Measurements from ENCODE around the gene POLR3GL. TPM values are rescaled to one million over a fixed set of nuclear protein-coding genes. Genes with fewer than 3 reads are reported as not detected.
"Not testable (repeated sequence)": the region's sequence is repeated elsewhere in the genome, so short reads cannot be mapped to it uniquely, and the experiment has no call there.

The POLR3GL gene
- total RNA-seq, 1 experiment from 2014 or later, result 10.6 TPM

- Histone ChIP-seq H4K20me1 (ENCODE audit: insufficient read depth) (no peaks in the 10 kb centered on the region; the same call in 1 of the 2 replicates), H3K27ac (peak overlapping the region; percentile 84), H3K4me1 (replicated peaks; ENCODE audit: insufficient read depth) (peaks cover 16% of the 10 kb centered on the region), H3F3A (ENCODE audit: insufficient read depth, low read depth) (peaks cover 22% of the 10 kb centered on the region; the same call in 1 of the 2 replicates), H2AFZ (peak overlapping the region; percentile 87), H3K27me3 (ENCODE audit: insufficient read depth, low read depth) (no peaks in the 10 kb centered on the region), H3K9me2 (ENCODE audit: insufficient read depth) (no peaks in the 10 kb centered on the region; the same call in 1 of the 2 replicates), H3K9me3 (ENCODE audit: insufficient read depth, low read depth) (no peaks in the 10 kb centered on the region), H3K36me3 (ENCODE audit: low read depth) (peaks cover 12% of the 10 kb centered on the region), H3K4me2 (peak overlapping the region; percentile 93), H3K4me3 (peak overlapping the region; percentile 97), H3K79me2 (ENCODE audit: low read depth) (peaks cover 28% of the 10 kb centered on the region)
- TF ChIP-seq EZH2 (IDR thresholded peaks at IDR 0.05; ENCODE audit: low read depth) (no peak), CTCF (conservative IDR thresholded peaks at IDR 0.05) (no peak)
- POLR2A ChIA-PET (ENCODE audit: unreplicated experiment), result interaction anchor here (0.5 to 1.1 kb wide), 7 partner anchors 9 to 79 kb away, joined by 3 to 14 read pairs (median 4); partner anchors contain the start of genes LIX1L, PEX11B and PIAS3
- no peak for DNase-seq
- intact Hi-C loops (cut with micrococcal nuclease; ENCODE audit: unreplicated experiment), result loop anchor here (5.0 kb wide), 1 partner anchor 109 kb away; no protein-coding TSS in a partner anchor
- CTCF ChIA-PET, result interaction anchor here (0.6 to 2.2 kb wide), 5 partner anchors 15 to 83 kb away, joined by 3 to 8 read pairs (median 3); partner anchors contain the start of gene NUDT17
- BruUV-seq (replicated peaks), result TSS peak; percentile 94
Measured at GRCh38 chr1:145927916-145928643, 36.4 kb upstream of the POLR3GL start.

- H3K27me3 ChIP-seq (ENCODE audit: insufficient read depth, low read depth); intact Hi-C loops (cut with micrococcal nuclease; ENCODE audit: unreplicated experiment); H3K4me2 ChIP-seq; H2AFZ ChIP-seq; H3K36me3 ChIP-seq (ENCODE audit: low read depth); POLR2A ChIA-PET (ENCODE audit: unreplicated experiment); DNase-seq; BruUV-seq (replicated peaks); H3K27ac ChIP-seq; H3K9me3 ChIP-seq (ENCODE audit: insufficient read depth, low read depth); H3K4me3 ChIP-seq; H3K9me2 ChIP-seq (ENCODE audit: insufficient read depth); H4K20me1 ChIP-seq (ENCODE audit: insufficient read depth); H3K4me1 ChIP-seq (replicated peaks; ENCODE audit: insufficient read depth): not testable (repeated sequence)
- CTCF ChIA-PET, result interaction anchor here (1.1 kb wide), 1 partner anchor 87 kb away, joined by 3 read pairs; the partner anchor contains the start of gene NUDT17
- peaks cover 16% of the 10 kb centered on the region; the same call in 1 of the 2 replicates for H3F3A ChIP-seq (ENCODE audit: insufficient read depth, low read depth)
- peaks cover 11% of the 10 kb centered on the region for H3K79me2 ChIP-seq (ENCODE audit: low read depth)
Measured at GRCh38 chr1:145932522-145933009, 31.9 kb upstream of the POLR3GL start.

GRCh38 chr1:145935708-145936107, 28.8 kb upstream of the POLR3GL start:
- no peaks in the 10 kb centered on the region for H3K27me3 ChIP-seq (ENCODE audit: insufficient read depth, low read depth)
- no peak overlapping the region for H3K27ac ChIP-seq
- no peaks in the 10 kb centered on the region for H3K9me3 ChIP-seq (ENCODE audit: insufficient read depth, low read depth)
- no peak overlapping the region for H3K4me2 ChIP-seq
- no peaks in the 10 kb centered on the region for H3K79me2 ChIP-seq (ENCODE audit: low read depth)
- ChIA-PET POLR2A (ENCODE audit: unreplicated experiment) (no interaction called here), CTCF (no interaction called here)
- no peaks in the 10 kb centered on the region for H3K36me3 ChIP-seq (ENCODE audit: low read depth)
- no TSS peak for BruUV-seq (replicated peaks)
- intact Hi-C loops (cut with micrococcal nuclease; ENCODE audit: unreplicated experiment), result no loop called here
- no peaks in the 10 kb centered on the region for H3K4me1 ChIP-seq (replicated peaks; ENCODE audit: insufficient read depth)
- H4K20me1 ChIP-seq (ENCODE audit: insufficient read depth), result no peaks in the 10 kb centered on the region
- no peaks in the 10 kb centered on the region; the same call in 1 of the 2 replicates for H3F3A ChIP-seq (ENCODE audit: insufficient read depth, low read depth)
- H3K9me2 ChIP-seq (ENCODE audit: insufficient read depth), result no peaks in the 10 kb centered on the region; the same call in 1 of the 2 replicates
- H3K4me3 ChIP-seq, result no peak overlapping the region
- TF ChIP-seq CTCF (conservative IDR thresholded peaks at IDR 0.05) (no peak), EZH2 (IDR thresholded peaks at IDR 0.05; ENCODE audit: low read depth) (no peak)
- DNase-seq, result no peak
- H2AFZ ChIP-seq, result no peak overlapping the region

All from PC-9 (cell line).